RPMI7951 (cell line): ENCODE results near the gene CNGB1. TPM values are rescaled to one million over a fixed set of nuclear protein-coding genes. Genes with fewer than 3 reads are reported as not detected.
"Not testable (repeated sequence)": the region's sequence is repeated elsewhere in the genome, so short reads cannot be mapped to it uniquely, and the experiment has no call there.

Experiments
- DNase-seq: peaks from one replicate; pipeline ENCODE4 v3.0.0-alpha.2; 2012; ENCODE audit warnings: low read depth
- total RNA-seq: library from RNA; depleted of rRNA; stranded (reverse); fragments of >200 nt; shearing (Covaris generic); gene quantifications from 2 replicates; pipeline ENCODE4 v1.2.3, GENCODE V29; 2014

Gene CNGB1
- total RNA-seq, 1 experiment from 2014 or later, result not detected

DNA sequence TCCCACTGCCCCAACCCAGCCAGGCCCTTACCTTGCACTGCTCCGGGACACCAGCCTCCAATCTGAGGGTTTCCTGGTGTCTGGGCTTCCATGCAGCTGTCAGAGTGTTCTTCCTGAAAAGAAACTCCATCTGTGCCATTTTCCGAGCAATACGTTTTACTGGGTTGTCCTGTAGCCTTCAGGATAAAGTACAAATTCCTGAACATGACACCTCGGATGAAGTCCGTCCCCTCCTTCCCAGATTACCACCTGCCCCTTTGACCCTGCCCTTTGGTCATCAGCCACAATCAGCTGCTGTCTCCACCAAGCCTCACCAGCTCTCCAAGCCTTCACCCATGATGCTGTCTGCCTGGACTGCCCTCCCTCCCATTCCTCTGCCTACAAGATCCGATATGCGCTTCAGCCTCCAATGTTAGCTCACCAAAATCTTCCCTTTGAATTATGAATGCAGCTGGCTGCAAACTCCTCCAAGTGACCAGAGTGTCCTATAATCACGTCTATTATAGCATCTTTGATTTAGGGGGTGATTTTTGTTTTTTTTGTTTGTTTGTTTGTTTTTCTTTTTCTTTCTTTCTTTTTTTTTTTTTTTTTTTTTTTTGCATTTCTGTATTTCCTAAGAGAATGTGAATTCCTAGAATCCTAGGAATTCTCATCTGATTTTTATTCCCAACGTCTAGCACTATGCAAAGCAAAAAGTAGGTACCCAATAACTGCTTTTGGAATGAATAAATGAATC is 108.1 kb downstream of the CNGB1 start:
- no peak for DNase-seq

DNA sequence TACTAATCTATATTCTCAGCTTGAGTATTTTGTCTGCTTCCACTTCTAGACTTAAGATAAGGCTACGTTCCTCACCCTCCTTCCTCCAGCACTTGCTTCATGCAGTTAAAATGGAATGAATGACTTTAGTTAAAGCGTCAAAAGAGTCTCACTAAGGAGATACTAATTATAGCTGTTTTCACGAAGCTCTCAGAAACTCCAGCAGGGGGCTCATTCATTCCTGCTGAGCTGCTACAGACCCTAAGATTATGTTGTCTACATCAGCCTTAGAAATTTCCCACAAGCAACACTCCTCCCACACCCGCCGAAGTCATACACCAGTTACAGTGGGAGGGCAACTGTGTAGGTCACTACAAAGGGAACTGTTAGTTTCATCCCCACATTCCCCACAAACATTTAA is 111.6 kb downstream of the CNGB1 start:
- DNase-seq, result peak; percentile 65

DNA sequence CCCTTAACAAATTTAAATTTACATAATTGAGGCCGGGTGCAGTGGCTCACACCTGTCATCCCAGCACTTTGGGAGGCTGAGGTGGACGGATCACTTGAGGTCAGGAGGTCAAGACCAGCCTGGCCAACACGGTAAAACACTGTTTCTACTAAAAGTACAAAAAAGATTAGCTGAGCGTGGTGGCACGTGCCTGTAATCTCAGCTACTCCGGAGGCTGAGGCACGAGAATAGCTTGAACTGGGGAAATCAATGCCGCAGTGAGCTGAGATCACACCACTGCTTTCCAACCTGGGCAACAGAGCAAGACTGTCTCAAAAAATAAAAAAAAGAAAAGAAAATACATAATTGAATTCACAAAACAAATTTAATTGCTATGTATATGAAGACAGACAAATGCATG is 112.3 kb downstream of the CNGB1 start:
- no peak for DNase-seq

DNA sequence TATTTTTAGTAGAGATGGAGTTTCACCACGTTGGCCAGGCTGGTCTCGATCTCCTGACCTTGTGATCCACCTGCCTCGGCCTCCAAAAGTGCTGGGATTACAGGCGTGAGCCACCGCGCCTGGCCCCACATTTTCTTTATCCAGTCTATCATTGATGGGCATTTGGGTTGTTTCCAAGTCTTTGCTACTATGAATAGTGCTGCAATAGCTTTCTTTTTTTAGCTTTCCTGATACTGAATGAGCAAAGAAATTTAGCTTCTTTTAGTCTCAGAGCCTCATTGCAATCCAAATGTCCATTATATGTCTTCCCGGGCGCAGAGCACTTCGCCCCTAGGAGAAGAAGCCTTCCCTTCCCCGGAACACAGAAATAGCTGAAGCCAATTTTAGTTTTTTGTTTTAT is 112.9 kb downstream of the CNGB1 start:
- not testable (repeated sequence) for DNase-seq

DNA sequence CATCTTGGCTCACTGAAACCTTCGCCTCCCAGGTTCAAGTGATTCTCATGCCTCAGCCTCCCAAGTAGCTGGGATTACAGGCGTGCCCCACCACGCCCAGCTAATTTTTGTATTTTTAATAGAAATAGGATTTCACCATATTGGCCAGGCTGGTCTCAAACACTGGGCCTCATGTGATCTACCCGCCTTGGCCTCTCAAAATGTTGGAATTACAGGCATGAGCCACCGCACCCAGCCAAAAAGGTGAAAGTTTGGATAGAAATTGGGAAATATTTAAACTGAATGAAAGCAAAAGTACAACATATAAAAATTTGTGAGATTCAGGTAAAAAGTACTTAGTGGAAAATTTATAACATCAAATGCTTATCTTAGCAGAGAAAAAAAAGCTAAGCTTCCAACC is 115.7 kb downstream of the CNGB1 start:
- no peak for DNase-seq

DNA sequence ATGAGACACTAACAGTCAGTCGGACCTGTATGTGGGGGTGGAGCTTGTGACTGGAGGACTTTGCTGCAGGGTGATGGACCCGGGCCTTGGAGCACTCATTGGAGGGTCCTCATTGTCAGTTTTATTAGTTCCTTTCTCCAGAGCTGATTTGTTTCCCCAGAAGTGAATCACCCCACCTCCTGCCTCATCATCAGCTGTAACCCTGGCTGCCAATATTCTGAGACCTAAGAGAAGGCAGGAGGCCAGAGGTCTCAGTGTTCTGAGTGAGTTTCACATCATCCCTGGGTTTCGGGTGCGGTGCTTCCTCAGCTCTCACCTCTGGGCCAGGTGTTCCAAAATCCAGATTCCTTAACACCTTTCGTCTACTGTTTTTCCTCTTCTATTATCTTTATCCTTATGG is 118.7 kb downstream of the CNGB1 start:
- DNase-seq, result no peak

DNA sequence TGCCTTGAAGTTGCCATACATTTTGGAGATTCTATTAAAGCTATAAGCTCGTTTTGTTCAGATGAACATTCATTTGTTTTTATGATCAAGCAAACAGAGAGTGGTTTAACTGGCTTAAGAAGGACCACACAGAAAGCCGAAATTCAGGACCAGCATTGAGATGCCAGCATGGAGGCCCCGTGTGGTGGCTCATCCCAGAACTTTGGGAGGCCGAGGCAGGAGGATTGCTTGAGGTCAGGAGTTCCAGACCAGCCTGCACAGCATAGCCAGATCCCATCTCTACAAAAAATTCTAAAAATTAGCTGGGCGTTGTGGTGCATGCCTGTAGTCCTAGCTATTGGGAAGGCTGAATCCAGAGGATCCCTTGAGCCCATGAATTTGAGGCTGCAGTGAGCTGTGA is 122.7 kb downstream of the CNGB1 start:
- no peak for DNase-seq

DNA sequence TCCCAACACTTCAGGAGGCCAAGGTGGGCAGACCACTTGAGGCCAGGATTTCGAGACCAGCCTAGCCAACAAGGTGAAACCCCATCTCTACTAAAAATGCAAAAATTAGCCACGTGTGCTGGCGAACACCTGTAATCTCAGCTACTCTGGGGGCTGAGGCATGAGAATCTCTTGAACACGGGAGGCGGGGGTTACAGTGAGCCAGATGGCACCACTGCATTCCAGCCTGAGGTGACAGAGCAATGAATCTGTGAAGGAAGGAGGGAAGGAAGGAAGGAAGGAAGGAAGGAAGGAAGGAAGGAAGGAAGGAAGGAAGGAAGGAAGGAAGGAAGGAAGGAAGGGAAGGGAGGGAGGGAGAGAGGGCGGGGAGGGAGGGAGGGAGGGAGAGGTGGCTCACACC is 124.0 kb downstream of the CNGB1 start:
- not testable (repeated sequence) for DNase-seq

DNA sequence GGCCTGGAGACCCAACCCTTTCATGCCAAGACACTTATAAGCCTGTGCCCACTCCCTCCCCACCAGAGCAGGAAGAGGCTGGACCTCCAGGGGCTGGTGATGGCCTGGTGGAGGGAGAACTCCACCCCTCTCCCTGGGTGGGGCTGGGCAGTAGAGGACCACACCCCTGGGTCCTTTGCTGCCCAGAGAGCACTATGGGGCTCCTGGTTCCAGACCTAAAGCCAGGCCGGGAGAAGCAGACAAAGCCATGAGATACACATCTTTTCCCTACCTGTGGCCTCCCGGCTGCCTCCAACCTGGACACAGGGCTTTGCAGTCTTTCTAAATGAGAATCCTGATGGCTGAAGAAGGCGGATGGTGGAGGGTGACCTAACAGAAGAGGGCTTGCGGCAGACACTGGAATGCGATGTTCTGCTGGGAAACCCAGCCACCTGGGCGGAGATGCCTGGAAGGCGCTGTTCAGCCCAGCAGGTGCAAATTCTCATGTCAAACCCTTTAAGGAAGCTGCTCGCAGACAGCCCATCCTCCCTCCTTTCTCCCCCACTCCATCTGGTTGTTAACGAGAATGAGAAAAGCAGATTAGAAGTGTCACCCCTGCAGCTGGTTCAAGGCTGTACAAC is 124.7 kb downstream of the CNGB1 start:
- DNase-seq, result no peak

DNA sequence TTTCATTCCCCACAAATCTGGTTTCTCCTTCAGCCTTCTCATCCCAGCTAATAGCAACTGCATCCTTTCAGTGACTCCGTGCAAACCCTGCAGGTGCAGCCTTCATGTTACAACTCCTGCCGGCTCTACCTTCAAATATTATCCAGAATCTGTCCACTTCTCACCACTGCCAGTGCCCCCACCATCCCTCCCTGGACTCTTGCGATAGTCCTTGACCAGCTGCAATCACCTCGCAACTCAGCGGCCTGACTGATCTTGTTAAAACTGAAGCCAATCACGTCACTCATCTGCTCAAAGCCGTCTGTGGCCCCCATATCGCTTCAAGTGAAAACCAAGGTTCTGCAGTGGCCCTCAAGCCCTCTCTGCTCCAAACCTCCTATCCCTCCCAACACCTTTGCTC is 125.8 kb downstream of the CNGB1 start:
- no peak for DNase-seq

DNA sequence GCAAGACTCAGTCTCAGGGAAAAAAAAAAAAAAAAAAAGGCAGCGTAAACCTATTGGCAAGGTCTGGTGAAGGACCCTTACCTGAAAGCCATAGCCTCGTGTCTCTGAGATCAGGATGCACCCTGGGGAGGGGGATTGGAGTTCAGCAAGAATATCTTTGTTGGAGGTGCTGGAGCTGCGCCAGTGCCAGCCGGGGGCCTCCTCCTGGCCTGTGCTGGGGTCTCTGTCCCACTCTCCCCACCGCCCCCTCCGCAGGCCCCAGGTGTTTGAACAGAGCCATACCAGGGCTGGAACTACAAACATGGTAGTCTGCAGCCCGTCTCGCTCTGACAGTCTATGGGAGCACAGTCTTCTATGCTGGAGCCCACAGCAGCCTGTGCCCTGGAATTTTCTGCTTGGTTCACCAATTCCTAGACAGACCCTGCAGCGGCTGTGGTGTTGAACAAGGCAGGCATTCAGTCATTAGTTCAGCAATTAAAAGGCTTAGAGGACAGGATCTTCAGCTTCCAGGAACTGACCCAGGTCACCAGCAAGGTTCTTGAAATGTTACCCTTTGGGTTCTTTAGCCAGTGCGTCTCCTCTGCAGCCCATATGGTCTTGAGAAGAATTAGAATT is 126.4 kb downstream of the CNGB1 start:
- no peak for DNase-seq

DNA sequence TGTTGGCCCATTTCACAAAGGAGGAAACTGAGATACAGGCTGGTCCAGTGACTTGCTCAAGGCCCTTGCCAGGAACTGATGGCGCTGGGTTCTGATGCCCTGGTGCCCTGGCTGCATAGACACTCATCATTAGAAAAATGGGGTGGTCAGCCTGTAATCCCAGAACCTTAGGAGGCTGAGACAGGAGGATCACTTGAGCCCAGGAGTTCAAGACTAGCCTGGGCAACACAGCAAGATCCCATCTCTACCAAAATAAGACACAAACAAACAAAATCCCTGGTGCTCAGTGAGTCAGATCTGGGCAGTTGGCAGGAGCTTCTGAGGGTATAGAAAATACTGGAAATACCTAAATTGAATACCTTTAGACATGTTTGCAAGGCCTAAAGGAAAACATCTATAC is 127.5 kb downstream of the CNGB1 start:
- DNase-seq, result no peak

DNA sequence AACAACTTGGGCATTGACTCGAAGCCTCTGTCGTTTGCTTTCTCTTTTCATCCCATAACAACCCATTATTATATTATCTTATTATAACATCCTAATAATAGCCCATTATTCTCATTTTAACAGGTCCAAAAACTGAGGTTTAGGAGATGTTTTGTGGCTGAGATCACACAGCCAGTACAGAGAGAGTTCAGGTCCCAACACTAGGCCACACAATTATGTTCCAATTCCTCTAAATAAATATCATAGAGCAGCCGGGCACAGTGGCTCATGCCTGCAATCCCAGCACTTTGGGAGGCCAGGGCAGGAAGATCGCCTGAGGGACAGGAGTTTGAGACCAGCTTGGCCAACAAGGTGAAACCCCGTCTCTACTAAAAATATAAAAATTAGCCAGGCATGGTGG is 128.3 kb downstream of the CNGB1 start:
- no peak for DNase-seq

DNA sequence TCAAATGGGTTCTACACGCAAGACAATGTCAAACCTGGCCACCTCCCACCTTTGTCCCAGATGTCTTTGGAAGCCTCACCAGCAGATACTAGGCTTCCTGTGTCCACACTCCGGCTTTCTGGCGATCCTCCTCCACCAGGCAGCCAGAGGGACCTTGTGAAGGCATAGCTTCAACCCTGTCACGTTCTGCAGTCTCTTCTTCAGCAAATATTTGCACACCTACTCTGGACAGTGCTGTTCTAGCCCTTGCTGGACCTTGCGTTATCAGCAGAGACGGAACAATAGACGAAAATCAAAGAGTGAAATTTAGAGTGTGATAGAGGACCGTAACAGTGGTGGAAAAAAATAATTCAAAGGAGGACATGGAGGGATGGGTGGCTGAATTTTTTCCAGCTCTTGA is 130.1 kb downstream of the CNGB1 start:
- DNase-seq, result no peak

DNA sequence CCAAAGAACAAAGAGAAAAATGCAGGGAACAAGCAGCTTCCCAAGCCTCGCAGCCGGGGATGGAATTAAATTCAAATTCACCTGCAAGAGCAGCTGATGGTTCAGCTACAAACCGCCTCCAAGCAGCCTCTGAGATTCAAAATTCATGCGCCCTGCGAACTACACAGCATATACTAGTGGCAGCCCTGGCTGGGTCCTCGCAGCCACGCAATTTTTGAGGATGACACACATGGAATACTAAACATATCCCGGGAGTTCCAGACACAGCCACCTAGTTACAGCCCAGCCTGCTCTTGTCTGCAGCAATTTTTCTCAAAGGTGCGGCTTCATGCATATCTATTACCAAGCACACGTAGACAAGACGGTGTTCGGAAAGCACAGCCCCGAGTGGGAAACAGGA is 132.8 kb downstream of the CNGB1 start:
- DNase-seq, result no peak

DNA sequence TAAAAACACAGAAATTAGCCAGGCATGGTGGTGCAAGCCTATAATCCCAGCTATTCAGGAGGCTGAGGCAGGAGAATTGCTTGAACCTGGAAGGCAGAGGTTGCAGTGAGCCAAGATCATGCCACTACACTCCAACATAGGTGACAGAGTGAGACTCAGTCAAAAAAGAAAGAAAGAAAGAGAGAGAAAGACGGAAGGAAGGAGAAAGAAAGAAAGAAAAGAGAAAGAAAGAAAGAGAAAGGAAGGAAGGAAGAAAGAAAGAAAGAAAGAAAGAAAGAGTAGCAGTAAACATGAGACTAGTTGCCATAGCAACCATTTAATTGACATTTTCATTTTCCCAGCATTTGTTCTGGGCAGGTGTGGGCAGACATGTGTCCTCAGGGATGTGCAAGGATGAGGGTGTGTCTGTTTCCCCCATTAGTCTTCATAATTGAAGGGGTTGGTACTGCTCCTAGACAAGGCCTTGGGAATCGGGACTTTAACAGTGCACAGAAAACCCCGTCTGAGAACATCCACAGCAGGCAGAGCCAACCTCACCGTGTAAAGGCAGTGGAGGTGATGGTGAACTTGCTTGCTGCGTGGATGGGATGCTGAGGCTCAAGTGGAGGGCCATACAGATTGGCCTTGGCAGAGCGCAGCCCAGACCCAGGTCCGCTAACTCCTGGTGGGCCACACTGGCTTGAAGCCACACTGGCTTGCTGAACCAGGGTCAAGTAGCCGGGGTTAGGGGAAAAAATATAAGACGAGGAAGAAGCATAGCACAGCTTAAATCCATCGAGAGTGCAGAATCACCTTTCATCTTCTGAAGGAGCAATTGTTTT is 133.4 kb downstream of the CNGB1 start:
- no peak for DNase-seq

DNA sequence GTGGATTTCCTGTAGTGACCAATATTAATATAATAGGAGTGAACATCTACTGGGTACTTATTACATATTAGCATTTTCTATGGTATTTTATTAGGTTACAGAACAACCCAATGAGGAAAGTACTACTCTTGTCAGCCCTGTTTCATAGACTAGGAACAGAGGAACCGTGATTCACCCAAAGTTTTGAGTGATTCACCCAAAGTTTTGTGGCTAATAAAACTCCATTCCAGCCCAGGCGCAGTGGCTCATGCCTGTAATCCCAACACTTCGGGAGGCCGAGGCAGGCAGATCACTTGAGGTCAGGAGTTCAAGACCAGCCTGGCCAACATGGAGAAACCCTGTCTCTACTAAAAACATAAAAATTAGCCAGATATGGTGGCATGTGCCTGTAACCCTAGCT is 135.5 kb downstream of the CNGB1 start:
- peak; percentile 71 for DNase-seq

DNA sequence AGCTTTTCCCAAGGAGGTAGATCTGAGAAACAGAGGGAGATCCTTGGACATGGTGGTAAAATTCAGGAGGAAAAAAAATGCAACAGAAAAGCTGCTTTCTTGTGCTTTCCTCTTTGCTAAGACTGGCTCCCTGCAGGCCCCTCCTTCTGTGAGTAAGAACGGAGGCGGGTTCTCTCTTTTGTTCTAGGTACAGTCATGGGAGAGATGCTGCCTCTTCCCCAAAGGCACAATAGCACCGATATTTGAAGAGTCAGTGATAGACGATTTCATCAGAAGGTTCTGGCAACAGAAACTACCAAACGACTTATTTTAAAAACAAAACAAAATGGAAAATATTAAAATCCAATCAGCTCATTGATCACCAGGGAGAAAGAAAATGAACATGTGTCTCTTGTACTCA is 136.0 kb downstream of the CNGB1 start:
- peak; percentile 59 for DNase-seq
